ENCODE data around the gene ANO6.

ANO6 gene

DNA sequence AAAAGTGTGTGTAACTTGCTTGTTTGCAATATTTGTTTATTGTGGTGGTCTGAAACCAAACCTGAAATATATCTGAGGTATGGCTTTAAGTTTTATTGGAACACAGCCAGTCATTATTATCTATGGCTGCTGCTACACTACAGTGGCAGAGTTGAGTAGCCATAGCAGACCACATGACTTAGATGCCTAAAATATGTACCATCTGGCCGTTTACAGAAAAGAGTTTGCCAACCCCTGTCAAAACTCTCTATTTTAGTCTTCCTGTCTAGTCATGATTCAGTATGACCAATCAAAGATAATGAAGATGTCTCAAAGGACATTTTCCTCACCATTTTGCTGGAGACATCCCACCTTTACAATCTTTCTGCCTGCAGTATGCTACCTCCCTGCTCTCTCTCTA is 242.3 kb downstream of the ANO6 start:
- DNase-seq (ENCODE audit: low read depth in 2 of 2): no peak

DNA sequence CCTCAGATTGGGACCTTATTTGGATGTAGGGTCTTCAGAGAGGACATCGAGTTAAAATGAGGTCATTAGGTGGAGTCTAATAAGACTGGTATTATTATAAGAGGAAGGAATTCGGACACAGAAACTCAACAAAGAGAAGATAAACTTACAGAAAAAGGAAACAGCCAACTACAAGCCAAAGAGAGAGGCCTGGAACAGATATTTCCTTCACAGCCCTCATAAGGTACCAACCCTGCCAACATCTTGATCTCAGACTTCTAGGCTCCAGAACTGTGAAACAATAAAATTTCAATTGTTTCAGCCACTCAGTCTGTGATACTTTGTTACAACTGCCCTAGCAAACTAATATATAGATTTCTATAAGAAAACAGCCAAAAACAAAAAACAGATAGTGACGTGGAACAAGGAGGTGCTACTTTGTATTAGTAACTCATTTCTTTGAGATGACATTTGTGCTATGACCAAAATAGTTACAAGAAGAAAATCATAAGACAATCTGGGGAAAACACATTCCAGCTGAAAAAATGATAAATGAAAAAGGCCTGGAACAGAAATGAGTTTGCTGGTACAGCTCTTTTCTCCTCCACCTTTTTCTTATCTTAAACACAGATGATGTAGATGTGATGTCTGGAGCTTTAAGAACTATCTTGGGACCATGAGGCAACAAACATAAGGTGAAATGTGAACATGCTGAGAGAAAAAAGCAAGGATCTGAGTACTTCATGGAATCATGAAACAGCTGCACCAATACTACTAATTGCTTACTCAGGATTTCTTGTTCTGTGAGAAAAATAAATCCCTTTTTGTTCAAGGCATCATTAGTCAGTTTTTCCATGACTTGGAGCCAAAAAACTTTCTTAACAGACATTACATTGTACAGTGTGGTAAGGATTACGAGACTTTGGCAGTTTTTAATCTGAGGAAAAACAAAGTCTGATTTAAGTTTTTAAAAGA is 243.2 kb downstream of the ANO6 start:
- no peak for DNase-seq (ENCODE audit: low read depth in 2 of 2)

DNA sequence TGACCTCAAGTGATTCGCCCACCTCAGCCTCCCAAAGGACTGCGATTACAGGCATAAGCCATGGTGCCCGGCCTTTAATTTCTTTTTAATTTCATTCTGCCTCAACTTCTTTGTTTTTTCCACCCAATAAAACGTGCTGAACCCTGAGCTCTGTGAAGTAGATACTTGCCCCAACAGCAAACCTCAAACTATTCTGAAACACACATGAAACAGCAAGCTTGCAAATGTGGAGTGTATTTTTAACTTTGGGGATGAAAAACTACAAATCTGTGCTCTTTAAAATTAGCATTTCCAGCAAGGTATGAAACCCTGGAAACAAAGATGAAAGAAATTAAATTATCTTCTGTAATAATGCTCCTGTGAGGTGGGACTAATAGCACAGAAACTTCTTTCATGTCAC is 246.6 kb downstream of the ANO6 start:
- DNase-seq (ENCODE audit: low read depth in 2 of 2): no peak

DNA sequence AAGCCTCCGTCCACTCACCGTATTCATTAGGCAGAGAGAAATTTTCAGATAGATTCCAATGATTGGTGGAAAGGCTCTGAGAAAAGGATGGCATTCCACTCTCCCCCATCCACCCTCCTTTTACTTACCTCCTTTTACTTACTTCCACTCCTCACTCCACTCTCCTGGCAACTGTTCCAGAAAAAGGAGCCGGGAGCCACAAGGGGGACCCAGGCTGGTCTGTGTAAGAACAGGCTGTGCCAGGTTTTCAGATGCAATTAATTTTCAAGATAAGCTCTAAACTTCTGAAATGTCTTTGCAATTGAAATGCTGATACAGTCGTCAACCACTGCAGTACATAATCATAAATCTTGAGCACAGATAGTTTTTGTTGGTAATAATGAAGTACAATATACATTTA is 248.8 kb downstream of the ANO6 start:
- no peak for DNase-seq (ENCODE audit: low read depth in 2 of 2)

DNA sequence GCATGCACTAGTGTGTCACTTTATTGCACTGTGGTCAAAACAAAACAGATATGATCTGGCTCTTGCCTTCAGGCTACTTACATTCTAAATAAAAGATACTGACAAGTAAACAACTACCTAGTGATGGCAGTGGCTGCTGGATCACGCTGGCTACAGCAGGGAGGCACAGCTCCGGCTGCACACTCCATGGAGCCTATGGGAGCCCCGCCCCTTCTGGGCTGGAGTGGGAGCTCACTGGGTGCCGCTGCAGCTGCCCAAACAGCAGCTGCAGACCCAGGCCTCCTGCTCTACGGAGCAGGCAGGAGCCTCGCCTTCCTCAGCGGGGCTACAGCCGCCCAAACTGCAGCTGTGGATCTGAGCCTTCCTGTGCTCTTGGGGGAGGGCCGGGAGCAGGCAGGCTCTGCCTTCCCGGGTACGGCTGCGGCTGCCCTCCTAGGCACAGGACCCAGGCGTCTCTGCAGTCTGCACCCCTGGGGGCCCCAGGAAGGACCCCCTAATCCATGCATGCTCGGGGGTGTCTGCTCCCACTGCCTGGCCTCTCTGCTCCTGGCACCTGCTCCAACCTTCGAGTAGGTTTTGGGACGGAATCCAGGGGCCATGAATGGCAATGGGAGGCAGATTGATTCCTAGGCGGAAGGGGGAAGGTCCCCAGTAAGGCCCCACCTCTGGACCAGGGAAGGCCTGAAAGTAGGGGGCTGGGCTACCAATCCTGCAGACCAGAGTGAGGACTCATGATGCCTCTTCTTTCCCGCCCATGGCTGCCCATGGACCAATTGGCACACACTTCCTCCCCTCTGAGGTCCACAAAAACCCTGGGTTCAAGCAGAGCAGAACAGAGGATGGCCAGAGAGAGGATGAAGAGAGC is 253.1 kb downstream of the ANO6 start:
- DNase-seq (ENCODE audit: low read depth in 2 of 2): no peak

DNA sequence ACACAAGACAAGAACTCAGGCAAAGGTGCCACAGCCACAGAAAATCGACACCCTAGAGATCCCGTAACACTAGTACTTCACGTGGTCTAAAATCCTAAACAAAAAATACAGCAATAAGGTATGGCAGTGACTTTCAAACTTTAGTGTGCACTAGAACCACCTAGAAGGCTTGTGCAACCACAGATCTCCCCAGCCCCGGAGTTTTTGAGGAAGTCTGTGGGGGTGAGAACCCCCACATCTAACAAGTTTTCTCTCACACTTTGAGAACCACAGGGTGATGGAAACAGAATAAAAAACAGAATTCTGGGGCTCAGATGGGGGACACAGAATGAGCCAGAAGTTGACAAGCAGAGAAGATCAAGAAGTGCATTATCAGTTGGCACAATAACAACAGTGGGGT is 254.0 kb downstream of the ANO6 start:
- DNase-seq (ENCODE audit: low read depth in 2 of 2): no peak

DNA sequence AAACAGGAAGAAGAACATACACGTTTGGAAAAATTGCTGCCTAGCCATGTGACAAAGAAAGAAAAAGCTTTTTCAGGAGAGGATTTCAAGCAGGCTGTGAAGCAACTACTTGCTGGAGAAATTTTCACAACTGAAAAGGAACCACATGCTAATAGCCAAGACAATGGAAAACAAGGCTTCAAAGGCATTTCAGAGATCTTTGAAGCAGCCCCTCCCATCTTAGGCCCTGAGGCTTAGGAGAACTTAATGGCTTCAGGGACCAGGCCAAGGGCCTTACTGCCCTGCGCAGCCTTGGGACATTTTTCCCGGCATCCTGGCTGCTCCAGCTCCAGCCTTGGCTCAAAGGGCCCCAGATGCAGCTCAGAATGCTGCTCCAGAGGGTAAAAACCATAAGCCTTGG is 257.7 kb downstream of the ANO6 start:
- no peak for DNase-seq (ENCODE audit: low read depth in 2 of 2)

DNA sequence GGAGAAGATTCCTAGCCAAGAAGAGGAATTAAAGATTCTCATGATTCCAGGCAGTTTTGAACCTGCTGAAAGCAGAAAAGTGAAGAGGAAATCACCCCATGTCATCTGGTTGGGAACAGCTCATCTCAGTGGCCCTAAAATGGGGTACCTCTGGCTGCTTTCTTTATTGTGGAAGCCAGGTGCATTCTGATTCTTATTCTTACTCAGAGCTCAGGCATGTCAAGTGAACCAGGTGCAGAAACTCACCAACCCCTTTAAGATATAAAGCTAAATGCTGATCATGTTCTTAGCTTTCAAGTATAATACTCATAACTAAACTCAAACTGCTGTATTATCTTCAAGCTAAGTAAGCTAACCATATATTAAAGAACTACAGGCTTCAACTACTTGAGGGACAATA is 259.7 kb downstream of the ANO6 start:
- DNase-seq (ENCODE audit: low read depth in 2 of 2): no peak

DNA sequence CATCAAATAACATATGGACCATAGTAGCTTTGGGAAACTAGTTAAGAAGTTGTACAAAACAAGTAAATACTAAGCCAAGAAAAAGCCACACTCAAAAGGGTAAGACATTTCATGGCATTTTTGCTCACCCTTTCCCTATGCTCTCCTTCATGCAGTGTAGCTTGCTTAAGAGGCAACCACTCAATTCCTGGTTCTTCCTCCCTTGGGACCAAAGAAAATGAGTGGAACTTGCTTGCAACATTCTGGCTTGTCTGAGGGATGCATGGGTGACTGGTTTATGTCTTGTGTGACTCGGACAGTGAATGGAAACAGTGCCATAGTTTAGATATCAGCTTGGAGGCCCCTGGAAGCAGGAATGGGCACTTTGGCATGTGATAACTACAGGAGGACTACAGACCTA is 261.6 kb downstream of the ANO6 start:
- DNase-seq (ENCODE audit: low read depth in 2 of 2): no peak

DNA sequence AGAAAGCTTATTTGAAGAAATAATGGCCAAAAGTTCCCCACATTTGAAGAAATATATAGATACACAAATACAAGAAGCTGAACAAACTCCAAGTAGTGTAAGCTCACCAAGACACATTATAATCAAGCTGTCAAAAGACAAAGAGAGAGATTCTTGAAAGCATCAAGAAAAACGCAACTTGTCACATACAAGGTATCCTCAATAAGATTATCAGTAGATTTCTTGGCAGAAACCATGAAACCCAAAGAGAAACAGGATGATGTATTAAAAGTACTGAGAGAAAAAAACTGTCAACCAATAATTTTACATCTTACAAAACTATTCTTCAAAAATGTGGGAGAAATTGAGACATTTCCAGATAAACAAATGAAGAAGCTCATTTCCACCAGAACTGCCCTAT is 263.0 kb downstream of the ANO6 start:
- no peak for DNase-seq (ENCODE audit: low read depth in 2 of 2)

DNA sequence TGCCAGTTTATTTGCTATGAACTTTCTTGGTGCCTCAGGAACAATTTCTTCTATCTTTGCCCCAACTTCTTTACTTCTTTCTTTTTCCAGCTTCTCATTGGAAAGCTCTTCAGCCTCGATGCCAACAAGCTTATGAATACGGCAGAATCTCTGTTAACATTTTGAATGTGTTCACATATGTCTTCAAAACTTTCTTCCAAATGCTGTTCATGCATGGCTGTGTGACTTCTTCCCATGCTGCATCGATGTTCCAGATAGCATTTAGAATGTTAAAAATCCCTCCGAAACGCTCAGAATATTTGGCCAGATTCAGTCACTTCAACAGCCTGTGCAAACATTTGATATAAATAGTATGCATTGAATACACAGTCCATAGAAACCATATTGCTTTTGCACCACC is 265.9 kb downstream of the ANO6 start:
- no peak for DNase-seq (ENCODE audit: low read depth in 2 of 2)

DNA sequence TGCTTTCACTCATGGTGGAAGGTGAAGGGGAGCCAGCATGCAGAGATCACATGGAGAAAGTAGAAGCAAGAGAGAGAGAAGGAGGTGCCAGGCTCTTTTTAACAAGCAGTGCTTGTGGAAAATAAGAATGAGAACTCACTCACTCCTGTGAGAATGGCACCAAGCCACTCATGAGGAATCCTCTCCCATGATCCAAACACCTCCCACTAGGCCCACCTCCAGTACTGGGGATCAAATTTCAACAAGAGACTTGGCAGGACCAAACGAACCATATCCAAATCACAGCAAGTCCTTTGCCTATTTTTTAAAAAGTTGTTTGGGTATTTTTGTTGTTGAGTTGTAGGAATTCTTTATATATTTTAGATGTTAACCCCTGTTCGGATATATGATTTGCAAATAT is 267.7 kb downstream of the ANO6 start:
- no peak for DNase-seq (ENCODE audit: low read depth in 2 of 2)
